ENCODE data around the gene SCAF4.

Gene SCAF4

GRCh38 chr21:31760931-31761330 lies 29.0 kb upstream of the SCAF4 start:
- Histone ChIP-seq H3K27me3 (ENCODE audit: insufficient read depth, low read length) (no peaks in the 10 kb centered on the region), H3K4me3 (ENCODE audit: low read depth, low read length, poor library complexity, severe bottlenecking) (no peak overlapping the region)

DNA sequence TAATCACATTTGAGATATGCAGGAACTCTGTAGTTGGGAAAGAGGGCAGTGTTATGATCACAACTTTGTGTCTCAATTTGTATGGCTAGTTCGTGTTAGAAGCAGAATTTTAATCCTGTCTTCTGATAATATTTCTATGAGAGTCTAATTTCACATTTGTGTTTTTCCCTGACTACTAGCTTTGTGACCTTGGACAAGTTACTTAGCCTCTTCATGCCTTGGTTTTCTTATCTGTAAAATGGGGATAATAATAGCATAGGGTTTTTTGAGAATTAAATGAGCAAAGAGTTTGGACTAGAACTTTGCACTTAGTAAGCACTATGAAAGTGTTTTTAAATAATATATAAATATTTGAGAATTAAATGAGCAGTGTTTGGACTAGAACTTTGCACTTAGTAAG lies 24.9 kb upstream of the SCAF4 start:
- no peaks in the 10 kb centered on the region for H3K27me3 ChIP-seq (ENCODE audit: insufficient read depth, low read length)
- no peaks in the 10 kb centered on the region for H4K20me1 ChIP-seq (ENCODE audit: insufficient read depth, low read length)
- H3K79me2 ChIP-seq (ENCODE audit: insufficient read depth, low read length) = no peaks in the 10 kb centered on the region
- H3F3A ChIP-seq (ENCODE audit: insufficient read depth, low read length) = no peaks in the 10 kb centered on the region
- no peak overlapping the region for H3K4me2 ChIP-seq (ENCODE audit: low read length)
- H3K9ac ChIP-seq (ENCODE audit: low read length) = no peak overlapping the region
- TF ChIP-seq EZH2 (IDR thresholded peaks at IDR 0.05; ENCODE audit: borderline replicate concordance, low read length) = no peak
- TF ChIP-seq CTCF (IDR thresholded peaks at IDR 0.05; ENCODE audit: low read length) = no peak
- H3K9me3 ChIP-seq (ENCODE audit: low read length) = no peaks in the 10 kb centered on the region
- H3K9me2 ChIP-seq (ENCODE audit: low read depth, low read length) = no peaks in the 10 kb centered on the region
- no peaks in the 10 kb centered on the region for H3K4me1 ChIP-seq (ENCODE audit: insufficient read depth, low read length, severe bottlenecking)
- H3K36me3 ChIP-seq (ENCODE audit: insufficient read depth, low read length) = no peaks in the 10 kb centered on the region
- H3K4me3 ChIP-seq (ENCODE audit: low read depth, low read length, poor library complexity, severe bottlenecking) = no peak overlapping the region
- no peak overlapping the region for H3K27ac ChIP-seq (ENCODE audit: low read depth, low read length, poor library complexity, severe bottlenecking)
- H2AFZ ChIP-seq (ENCODE audit: low read length) = no peak overlapping the region

More at GRCh38 chr21:31760931-31761330, 29.0 kb upstream of the SCAF4 start:
- Histone ChIP-seq H4K20me1 (ENCODE audit: insufficient read depth, low read length) (no peaks in the 10 kb centered on the region), H2AFZ (ENCODE audit: low read length) (no peak overlapping the region), H3K27ac (ENCODE audit: low read depth, low read length, poor library complexity, severe bottlenecking) (no peak overlapping the region), H3K9ac (ENCODE audit: low read length) (no peak overlapping the region), H3K9me3 (ENCODE audit: low read length) (no peaks in the 10 kb centered on the region), H3K9me2 (ENCODE audit: low read depth, low read length) (no peaks in the 10 kb centered on the region), H3K4me1 (ENCODE audit: insufficient read depth, low read length, severe bottlenecking) (no peaks in the 10 kb centered on the region), H3K79me2 (ENCODE audit: insufficient read depth, low read length) (no peaks in the 10 kb centered on the region), H3K36me3 (ENCODE audit: insufficient read depth, low read length) (no peaks in the 10 kb centered on the region), H3F3A (ENCODE audit: insufficient read depth, low read length) (no peaks in the 10 kb centered on the region), H3K4me2 (ENCODE audit: low read length) (no peak overlapping the region)
- no peak for TF ChIP-seq CTCF (IDR thresholded peaks at IDR 0.05; ENCODE audit: low read length)
- TF ChIP-seq EZH2 (IDR thresholded peaks at IDR 0.05; ENCODE audit: borderline replicate concordance, low read length) = no peak

- Histone ChIP-seq H3K4me3 (ENCODE audit: low read depth, low read length, poor library complexity, severe bottlenecking) (no peak overlapping the region), H3K9ac (ENCODE audit: low read length) (no peak overlapping the region), H3K9me2 (ENCODE audit: low read depth, low read length) (no peaks in the 10 kb centered on the region), H3F3A (ENCODE audit: insufficient read depth, low read length) (no peaks in the 10 kb centered on the region), H3K9me3 (ENCODE audit: low read length) (no peaks in the 10 kb centered on the region), H4K20me1 (ENCODE audit: insufficient read depth, low read length) (no peaks in the 10 kb centered on the region), H3K4me2 (ENCODE audit: low read length) (no peak overlapping the region), H3K27ac (ENCODE audit: low read depth, low read length, poor library complexity, severe bottlenecking) (no peak overlapping the region), H3K27me3 (ENCODE audit: insufficient read depth, low read length) (no peaks in the 10 kb centered on the region), H3K79me2 (ENCODE audit: insufficient read depth, low read length) (no peaks in the 10 kb centered on the region), H3K36me3 (ENCODE audit: insufficient read depth, low read length) (no peaks in the 10 kb centered on the region), H2AFZ (ENCODE audit: low read length) (no peak overlapping the region), H3K4me1 (ENCODE audit: insufficient read depth, low read length, severe bottlenecking) (no peaks in the 10 kb centered on the region)
- TF ChIP-seq EZH2 (IDR thresholded peaks at IDR 0.05; ENCODE audit: borderline replicate concordance, low read length) (no peak), CTCF (IDR thresholded peaks at IDR 0.05; ENCODE audit: low read length) (no peak)
Observed at GRCh38 chr21:31755027-31755426, 23.1 kb upstream of the SCAF4 start.
